TTC549 (cell line): ENCODE data around the gene TPD52L2.
"Not testable (repeated sequence)": the region's sequence is repeated elsewhere in the genome, so short reads cannot be mapped to it uniquely, and the experiment has no call there.

Source experiments
- FAIRE-seq: peaks from 2 replicates; lab custom pipeline; 2012; peaks lifted over from hg19 to GRCh38; lab: Jason Lieb, UNC

Gene TPD52L2

DNA sequence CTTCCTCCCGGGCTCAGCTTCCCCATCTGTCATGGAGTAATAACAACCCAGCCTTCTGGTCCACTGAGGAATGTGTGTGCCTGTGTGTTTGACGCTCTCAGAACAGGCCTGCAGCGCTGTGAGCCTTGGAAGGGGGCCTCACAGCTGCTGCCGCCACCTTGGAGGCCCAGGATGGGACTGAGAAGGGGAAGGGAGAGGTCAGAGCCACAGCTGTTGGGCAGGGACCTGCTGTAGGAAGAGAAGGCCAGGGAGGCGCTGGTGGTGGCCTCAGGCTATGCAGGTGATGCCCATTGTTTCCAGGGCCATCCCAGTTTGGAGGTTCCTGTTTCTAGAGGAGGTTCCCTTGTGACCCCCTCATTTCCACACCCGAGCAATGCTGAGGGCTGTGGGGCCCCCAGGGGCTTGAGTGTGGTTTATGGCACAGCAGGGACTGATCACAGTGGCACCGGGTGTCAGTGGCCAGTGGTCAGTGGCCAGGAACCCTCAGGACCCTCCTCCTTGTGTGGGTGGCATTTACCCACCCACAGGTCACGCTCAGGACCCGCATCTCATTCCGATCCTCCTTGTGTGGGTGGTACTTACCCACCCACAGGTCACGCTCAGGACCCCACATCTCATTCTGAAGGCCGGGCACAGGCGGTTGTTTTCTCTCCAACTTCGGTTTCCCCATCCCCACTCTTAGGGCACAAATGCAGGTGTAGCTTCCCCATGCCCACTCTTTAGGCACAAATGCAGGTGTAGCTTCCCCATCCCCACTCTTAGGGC lies 14.0 kb downstream of the TPD52L2 start:
- no peak for FAIRE-seq

- FAIRE-seq, result not testable (repeated sequence)
Observed at GRCh38 chr20:63880901-63881300, 15.8 kb downstream of the TPD52L2 start.

GRCh38 chr20:63881451-63882226 lies 16.6 kb downstream of the TPD52L2 start:
- no peak for FAIRE-seq

DNA sequence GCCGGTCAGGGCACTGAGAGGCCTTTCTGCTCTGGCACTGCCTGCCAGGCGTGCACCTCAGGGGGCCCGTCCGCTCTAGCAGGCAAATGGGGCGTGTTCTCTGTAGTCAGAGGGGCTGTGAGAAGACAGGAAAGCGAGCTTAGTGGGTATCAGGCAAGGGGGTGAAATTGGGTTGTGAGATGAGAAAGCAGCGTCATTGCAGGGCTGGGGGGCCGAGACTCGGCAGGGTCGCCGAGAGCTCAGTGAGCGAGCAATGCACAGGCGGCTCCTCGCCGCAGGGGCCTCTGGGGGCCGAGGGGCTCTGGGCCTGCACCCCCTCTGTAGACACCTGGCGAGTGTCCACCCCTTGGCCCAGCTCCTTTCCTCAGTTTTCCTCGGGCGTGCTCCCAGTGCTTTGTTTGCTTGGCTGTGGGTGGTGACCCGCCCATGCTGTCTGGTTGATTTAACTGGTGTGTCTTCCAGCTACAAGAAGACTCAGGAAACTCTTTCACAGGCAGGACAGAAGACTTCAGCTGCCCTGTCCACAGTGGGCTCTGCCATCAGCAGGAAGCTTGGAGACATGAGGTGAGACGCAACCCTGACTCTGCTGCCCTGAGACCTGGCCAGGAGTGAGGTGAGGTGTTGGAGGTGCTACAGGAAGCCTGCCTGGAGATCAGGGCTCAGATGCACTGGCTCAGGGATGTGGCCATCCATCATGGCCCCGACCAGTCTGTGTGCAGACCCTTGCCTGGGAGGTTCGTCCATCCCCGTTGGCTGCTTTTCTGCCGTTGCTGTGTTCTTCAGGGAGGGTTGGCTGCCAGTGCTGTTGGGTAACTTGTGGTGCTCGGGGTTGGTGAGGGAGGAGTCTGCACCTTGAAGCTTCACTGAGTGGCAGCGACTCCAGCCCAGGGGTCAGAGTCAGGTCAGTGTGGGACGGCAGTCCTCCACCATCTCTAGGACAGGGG lies 17.5 kb downstream of the TPD52L2 start:
- no peak for FAIRE-seq

DNA sequence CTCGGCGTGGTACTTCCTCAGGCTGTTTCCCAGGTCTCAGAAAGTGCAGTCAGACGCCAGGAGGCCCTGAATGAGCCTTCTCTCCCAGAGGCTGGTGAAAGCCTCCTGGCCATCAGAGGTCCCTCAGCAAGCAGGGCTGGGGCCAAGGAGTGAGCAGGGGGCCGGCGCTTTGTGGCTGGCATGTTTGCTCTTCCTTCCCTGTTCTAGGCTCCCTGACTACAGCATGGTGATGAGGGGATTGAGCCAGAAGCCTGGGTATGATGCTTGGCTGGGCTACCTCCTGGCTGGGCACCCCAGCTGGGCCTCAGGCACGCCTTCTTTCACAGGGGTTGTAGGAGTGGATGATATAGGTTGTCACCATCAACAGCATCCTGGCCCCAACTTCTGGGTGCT lies 18.1 kb downstream of the TPD52L2 start:
- FAIRE-seq, result no peak

GRCh38 chr20:63884506-63885263 lies 19.6 kb downstream of the TPD52L2 start:
- FAIRE-seq, result no peak

DNA sequence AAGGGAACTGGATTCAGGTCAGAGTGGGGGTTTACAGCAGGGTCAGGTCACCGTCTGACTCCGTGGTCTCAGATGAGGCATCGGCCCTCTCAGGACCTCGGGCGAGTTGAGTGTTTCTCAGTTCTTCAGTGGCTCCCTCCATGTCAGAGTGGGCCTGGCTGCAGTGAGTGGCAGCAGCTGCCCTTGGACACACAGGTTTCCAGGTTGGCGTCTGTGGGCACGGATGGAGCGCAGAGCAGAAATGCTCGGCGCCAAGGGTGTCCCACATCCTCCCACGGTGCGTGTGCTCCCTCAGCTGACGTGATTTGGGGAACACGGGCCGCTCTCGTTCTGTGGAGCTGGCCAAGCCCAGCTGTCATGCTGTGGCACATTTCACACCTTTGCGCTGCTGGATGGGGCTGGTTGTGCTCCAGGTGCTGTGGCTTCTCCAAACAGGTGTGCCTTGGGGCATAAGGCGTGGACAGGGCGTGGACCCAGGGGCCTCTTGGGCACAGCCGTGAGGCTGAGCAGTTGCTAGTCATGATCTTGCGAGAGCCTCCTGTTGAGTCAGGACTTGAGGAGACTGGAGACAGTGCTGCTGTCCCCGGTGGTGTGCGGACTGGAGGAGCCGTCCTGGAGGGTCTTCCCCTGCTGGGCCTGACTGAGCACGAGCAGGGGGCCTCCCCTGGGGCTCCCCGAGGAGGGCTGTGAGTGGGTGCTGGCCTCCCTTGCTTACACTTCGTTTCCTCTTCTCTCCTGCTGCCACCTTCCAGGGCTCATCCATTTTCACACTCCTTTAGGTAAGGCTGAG lies 20.4 kb downstream of the TPD52L2 start:
- FAIRE-seq, result no peak

DNA sequence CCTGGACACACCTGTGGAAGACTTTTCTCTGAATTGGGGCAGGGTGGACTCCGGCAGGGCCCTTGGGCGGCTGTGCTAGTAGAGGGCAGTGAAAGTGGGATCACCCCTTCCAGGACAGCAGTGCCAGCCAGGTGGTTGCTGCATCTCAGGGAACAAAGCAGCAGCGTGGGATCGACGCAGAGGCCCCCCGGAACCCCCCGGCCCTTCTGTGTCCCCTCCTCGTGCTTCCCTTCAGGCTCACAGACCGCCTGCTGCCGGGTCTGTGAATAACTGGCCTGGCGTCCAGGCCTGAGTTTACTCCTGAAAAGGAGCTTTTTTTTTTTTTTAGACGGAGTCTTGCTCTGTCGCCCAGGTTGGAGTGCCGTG lies 21.0 kb downstream of the TPD52L2 start:
- FAIRE-seq, result no peak

DNA sequence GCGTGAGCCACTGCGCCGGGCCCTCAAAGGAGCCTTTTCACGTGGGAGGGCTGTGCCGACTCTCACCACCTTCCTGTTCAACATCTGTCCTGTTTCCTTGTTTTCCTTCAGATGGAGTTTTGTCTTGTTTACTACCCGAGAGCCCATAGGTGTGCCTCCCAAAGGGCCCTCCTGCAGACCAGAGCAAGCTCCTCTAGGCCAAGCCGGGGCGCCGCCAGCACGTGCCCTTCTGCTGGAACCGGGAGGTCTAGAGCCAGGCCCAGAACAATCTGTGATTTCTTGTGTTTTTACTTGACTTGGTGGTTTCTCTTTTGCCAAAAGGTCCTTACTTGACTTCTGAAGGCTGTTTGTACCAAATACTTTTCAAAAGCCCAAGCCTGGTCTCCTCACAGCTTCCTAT lies 21.9 kb downstream of the TPD52L2 start:
- FAIRE-seq, result no peak

DNA sequence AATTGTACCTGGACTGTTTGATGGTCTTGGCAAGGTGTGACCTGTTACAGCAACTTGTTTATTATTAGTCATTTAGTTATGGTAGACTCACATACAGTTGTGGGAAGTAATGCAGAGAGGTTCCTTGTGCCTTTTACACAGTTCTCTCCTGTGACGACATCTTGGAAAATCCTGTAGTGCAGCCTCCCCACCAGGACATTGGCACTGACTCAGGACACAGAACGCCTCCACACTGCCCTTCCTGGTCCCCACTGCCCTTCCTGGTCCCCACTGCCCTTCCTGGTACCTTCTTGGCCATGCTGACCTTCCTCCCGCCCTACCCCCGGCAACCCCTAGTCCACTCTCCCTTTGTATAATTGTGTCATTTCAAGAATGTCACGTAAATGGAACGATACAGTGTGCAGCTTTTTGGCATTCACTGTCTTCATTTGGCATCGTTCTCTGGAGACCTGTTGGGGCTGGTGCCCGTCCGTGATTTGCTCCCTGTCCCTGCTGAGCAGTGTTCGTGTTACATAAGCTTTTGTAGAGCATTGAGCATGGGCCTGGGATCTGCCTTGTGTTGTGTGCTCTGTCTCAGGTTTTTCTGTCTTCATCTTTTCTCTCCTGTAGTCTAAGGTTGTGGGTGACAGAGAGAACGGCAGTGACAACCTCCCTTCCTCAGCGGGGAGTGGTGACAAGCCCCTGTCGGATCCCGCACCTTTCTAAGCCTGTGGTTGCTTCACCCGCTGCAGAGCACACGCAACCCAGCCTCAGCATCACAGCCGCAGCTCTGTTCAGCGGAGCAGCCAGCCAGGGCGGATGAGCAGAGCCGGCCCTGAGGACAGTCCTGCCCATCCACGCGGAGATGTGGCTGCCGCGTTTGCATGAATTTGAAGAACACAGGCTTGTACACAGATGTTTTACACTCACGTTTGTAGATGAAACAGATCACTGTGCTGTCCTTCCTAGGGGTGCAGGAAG lies 24.5 kb downstream of the TPD52L2 start:
- no peak for FAIRE-seq

- no peak for FAIRE-seq
Observed at GRCh38 chr20:63890201-63890576, 25.1 kb downstream of the TPD52L2 start.

DNA sequence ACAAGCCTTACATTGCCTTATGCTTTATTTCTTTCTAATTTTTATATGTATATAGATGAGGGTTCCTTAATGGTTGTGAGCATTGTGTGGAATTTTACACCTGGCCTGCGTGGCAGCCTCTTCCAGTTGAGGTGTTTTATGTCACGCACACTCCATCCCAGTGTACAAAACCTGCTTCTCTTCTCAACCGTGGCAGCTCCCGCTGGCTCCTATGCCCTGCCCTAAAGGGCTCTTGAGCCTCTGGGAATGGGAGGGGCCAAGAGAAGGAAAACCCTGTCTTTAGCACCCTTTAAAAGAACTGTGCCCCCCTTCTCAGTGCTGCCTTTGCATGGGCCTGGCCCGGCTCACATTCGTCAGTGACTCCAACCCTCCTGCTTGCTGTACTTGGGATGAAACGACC lies 25.5 kb downstream of the TPD52L2 start:
- no peak for FAIRE-seq

DNA sequence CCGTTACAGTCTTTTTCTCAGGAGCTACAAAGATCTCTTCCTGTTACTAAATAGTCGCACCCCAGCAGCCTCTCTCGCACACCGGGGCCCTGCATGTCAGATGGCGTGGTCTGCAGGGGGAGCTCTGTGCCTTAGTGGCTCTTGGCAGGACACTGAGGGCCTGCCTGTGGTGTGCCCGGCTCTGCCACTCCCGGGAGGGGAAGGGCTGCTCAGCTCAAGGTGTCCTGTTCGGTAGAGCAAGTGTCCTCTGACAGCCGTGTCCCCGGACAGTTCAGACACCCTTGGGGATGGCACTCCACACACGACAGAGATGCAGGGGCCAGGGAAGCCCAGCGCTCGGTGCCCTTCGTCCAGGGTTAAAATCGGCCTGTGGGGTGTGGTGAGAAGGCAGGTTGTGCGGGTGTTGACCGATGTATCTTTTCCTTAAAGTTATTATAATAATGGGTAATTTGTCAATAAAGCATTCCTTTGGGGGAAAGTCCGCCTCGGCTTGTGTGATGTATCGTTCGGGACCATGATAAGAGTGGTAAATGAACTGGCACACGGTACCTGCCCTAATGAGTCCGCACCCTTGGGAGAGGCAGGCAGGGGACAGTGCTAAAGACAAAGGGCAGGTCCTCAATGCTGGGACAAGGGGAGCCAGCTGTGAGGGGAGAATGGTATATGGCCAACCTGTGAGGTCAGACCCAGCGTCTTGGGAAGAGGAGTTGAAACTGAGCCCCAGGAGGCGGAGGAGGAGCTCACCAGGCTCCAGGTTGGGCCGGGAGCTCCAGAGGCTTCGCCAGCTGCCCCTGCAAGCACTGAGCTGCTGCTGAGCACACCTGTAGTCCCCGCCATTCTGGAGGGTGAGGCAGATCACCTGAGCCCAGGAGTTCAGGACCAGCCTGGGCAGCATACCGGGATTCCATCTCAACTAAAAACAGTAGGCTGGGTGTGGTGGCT lies 26.3 kb downstream of the TPD52L2 start:
- FAIRE-seq, result no peak

- no peak for FAIRE-seq
Observed at GRCh38 chr20:63892402-63892801, 27.3 kb downstream of the TPD52L2 start.

DNA sequence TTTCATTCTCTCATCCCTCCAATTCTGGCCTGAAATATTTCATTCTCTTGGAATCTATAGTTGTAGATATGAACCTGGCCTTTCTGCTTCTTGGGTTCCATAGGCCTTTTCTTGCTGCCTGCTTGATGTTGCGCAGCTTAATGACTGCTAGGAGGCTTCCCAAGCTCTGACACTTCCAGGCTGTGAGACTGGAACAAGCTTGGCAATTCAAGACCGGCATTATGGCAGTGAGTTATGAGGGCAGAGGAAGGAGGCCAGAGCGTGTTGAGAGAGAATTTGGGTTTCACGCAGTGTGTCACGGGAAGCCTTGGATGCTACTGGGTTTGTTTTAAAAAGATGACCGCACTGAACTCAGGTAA lies 28.9 kb downstream of the TPD52L2 start:
- no peak for FAIRE-seq

- no peak for FAIRE-seq
Observed at GRCh38 chr20:63894358-63895201, 29.5 kb downstream of the TPD52L2 start, which contains the start of gene DNAJC5. Gene DNAJC5, plus strand, starts transcription at chr20:63895126. Its CDS starts 33,220 bp downstream, at chr20:63928346.

- no peak for FAIRE-seq
Observed at GRCh38 chr20:63895202-63895951, 30.3 kb downstream of the TPD52L2 start.
